H1 (cell line): Measurements from ENCODE around the gene CC2D2A. TPM values are rescaled to one million over a fixed set of nuclear protein-coding genes. Genes with fewer than 3 reads are reported as not detected.
A peak's percentile ranks its signal among the peaks of the same experiment; 100 is the strongest.

Experiments used
- CTCF ChIA-PET: fragments of 300-600 bp; sonication (Branson Sonifier 250); formaldehyde crosslinking; loops from one replicate; lab custom pipeline; 2021; ENCODE audit not compliant: partially characterized antibody; lab: Charles Lee
- POLR2A ChIA-PET: fragments of 300-600 bp; sonication (Branson Sonifier 250); formaldehyde crosslinking; loops from one replicate; lab custom pipeline; 2021; ENCODE audit warnings: inconsistent platforms; ENCODE audit not compliant: partially characterized antibody; lab: Charles Lee
- DNase-seq, 2 experiments: peaks; one replicate each; pipeline versions ENCODE4 v3.0.0 to v3.0.0-alpha.2; 2010 to 2022; ENCODE audit warnings: low spot score in 2 of 2, low read depth in 1 of 2, mixed read lengths in 1 of 2
- FAIRE-seq: peaks from 2 replicates; lab custom pipeline; 2011; peaks lifted over from hg19 to GRCh38; lab: Jason Lieb, UNC
- H2AFZ ChIP-seq: 2 replicates; pipeline ENCODE4 v1.8.1; 2012; ENCODE audit warnings: low read length, inconsistent platforms
- H2AK5ac ChIP-seq: 2 replicates; pipeline ENCODE4 v1.6.1; 2013; ENCODE audit warnings: low read depth, low read length
- H2BK120ac ChIP-seq: replicated peaks from 2 replicates; pipeline ENCODE3; 2013; ENCODE audit warnings: low read depth, low read length, inconsistent platforms
- H2BK12ac ChIP-seq: 2 replicates; pipeline ENCODE4 v1.6.1; 2013; ENCODE audit warnings: low read depth, low read length
- H2BK15ac ChIP-seq: 2 replicates; pipeline ENCODE4 v1.6.1; 2013; ENCODE audit warnings: low read length
- H2BK20ac ChIP-seq: 2 replicates; pipeline ENCODE4 v1.6.1; 2013; ENCODE audit warnings: low read length
- H2BK5ac ChIP-seq: 2 replicates; pipeline ENCODE4 v1.6.1; 2013; ENCODE audit warnings: low read depth, low read length
- H3K14ac ChIP-seq: 2 replicates; pipeline ENCODE4 v1.6.1; 2013; ENCODE audit warnings: inconsistent platforms; ENCODE audit not compliant: insufficient read length
- H3K18ac ChIP-seq: 2 replicates; pipeline ENCODE4 v1.6.1; 2013; ENCODE audit warnings: low read length; ENCODE audit errors: extremely low read depth
- H3K23ac ChIP-seq: 2 replicates; pipeline ENCODE4 v1.6.1; 2013; ENCODE audit warnings: inconsistent platforms; ENCODE audit not compliant: insufficient read length
- H3K23me2 ChIP-seq: 2 replicates; pipeline ENCODE4 v1.6.1; 2013; ENCODE audit warnings: low read depth, low read length
- H3K27ac ChIP-seq: 2 replicates; pipeline ENCODE4 v1.6.1; 2011; ENCODE audit warnings: low read depth, low read length, inconsistent platforms
- H3K27me3 ChIP-seq, 4 experiments: replicated peaks in 1 of 4; 1 replicate in 1 of 4; 2 replicates in 3 of 4; pipeline versions ENCODE4 v1.6.1 to v1.8.1; 2011 to 2013; ENCODE audit warnings: low read length in 3 of 4, mild to moderate bottlenecking in 3 of 4, inconsistent platforms in 2 of 4, mixed read lengths in 2 of 4, moderate library complexity in 1 of 4; ENCODE audit not compliant: control insufficient read depth in 3 of 4, insufficient read depth in 3 of 4; ENCODE audit errors: extremely low read depth in 1 of 4
- H3K36me3 ChIP-seq, 4 experiments: 2 replicates each; pipeline versions ENCODE4 v1.6.1 to v1.8.1; 2011 to 2013; ENCODE audit warnings: mild to moderate bottlenecking in 4 of 4, low read length in 3 of 4, moderate library complexity in 2 of 4, control low read depth in 1 of 4, inconsistent platforms in 1 of 4; ENCODE audit not compliant: insufficient read depth in 4 of 4, control insufficient read depth in 2 of 4
- H3K4ac ChIP-seq: replicated peaks from 2 replicates; pipeline ENCODE3; 2013; ENCODE audit warnings: low read length, low read depth, mixed read lengths, inconsistent platforms; ENCODE audit not compliant: insufficient read length
- H3K4me1 ChIP-seq, 4 experiments: replicated peaks in 1 of 4; 1 replicate in 1 of 4; 2 replicates in 3 of 4; pipeline versions ENCODE4 v1.6.1 to v1.8.1; 2011 to 2013; ENCODE audit warnings: low read length in 3 of 4, inconsistent platforms in 2 of 4, mixed read lengths in 1 of 4; ENCODE audit not compliant: insufficient read depth in 4 of 4, control insufficient read depth in 3 of 4
- H3K4me2 ChIP-seq, 2 experiments: 2 replicates each; pipeline versions ENCODE4 v1.6.1 to v1.8.1; 2011 to 2013; ENCODE audit warnings: low read depth in 2 of 2, low read length in 2 of 2, control low read depth in 1 of 2, inconsistent platforms in 1 of 2, mild to moderate bottlenecking in 1 of 2; ENCODE audit not compliant: insufficient read depth in 1 of 2
- H3K4me3 ChIP-seq, 4 experiments: fragments of 200-600, 300-600 bp in 1 of 4; sonication (generic), shearing (Covaris generic), sonication (Bioruptor Twin) in 1 of 4; 2 replicates each; pipeline versions ENCODE4 v1.5.1 to v1.8.1; 2011 to 2016; ENCODE audit warnings: low read length in 4 of 4, low read depth in 3 of 4, control low read depth in 2 of 4, inconsistent platforms in 2 of 4, mild to moderate bottlenecking in 2 of 4, mixed read lengths in 1 of 4, moderate library complexity in 1 of 4; ENCODE audit not compliant: insufficient read depth in 2 of 4; ENCODE audit errors: extremely low read depth in 1 of 4
- H3K56ac ChIP-seq: replicated peaks from 2 replicates; pipeline ENCODE3; 2013; ENCODE audit warnings: low read depth, mild to moderate bottlenecking, mixed read lengths, low read length, inconsistent platforms; ENCODE audit not compliant: insufficient read length
- H3K79me1 ChIP-seq: 2 replicates; pipeline ENCODE4 v1.6.1; 2013; ENCODE audit warnings: low read depth, low read length, control low read depth
- H3K79me2 ChIP-seq, 2 experiments: 2 replicates each; pipeline versions ENCODE4 v1.6.1 to v1.8.1; 2012 to 2013; ENCODE audit warnings: low read length in 2 of 2, mild to moderate bottlenecking in 2 of 2, inconsistent platforms in 1 of 2; ENCODE audit not compliant: insufficient read depth in 2 of 2, control insufficient read depth in 1 of 2
- H3K9ac ChIP-seq, 4 experiments: replicated peaks in 1 of 4; 1 replicate in 1 of 4; 2 replicates in 3 of 4; pipeline versions ENCODE4 v1.6.1 to v1.8.1; 2011 to 2013; ENCODE audit warnings: low read depth in 3 of 4, low read length in 3 of 4, control low read depth in 2 of 4, mild to moderate bottlenecking in 2 of 4, moderate library complexity in 2 of 4, inconsistent platforms in 1 of 4; ENCODE audit errors: extremely low read depth in 1 of 4
- H3K9me3 ChIP-seq, 2 experiments: 2 replicates each; pipeline versions ENCODE4 v1.6.1 to v1.8.1; 2012 to 2013; ENCODE audit warnings: mild to moderate bottlenecking in 2 of 2, moderate library complexity in 2 of 2, control low read depth in 1 of 2, inconsistent platforms in 1 of 2, low read depth in 1 of 2, low read length in 1 of 2, mixed read lengths in 1 of 2; ENCODE audit not compliant: insufficient read depth in 2 of 2
- H4K20me1 ChIP-seq, 2 experiments: replicated peaks in 1 of 2; 2 replicates each; pipeline versions ENCODE3 to v1.8.1; 2011 to 2013; ENCODE audit warnings: inconsistent platforms in 2 of 2, low read length in 2 of 2, mild to moderate bottlenecking in 1 of 2; ENCODE audit not compliant: insufficient read depth in 2 of 2, control insufficient read depth in 1 of 2
- H4K5ac ChIP-seq: 2 replicates; pipeline ENCODE4 v1.6.1; 2013; ENCODE audit warnings: low read length, low read depth, mixed read lengths, inconsistent platforms; ENCODE audit not compliant: insufficient read length
- H4K8ac ChIP-seq: 2 replicates; pipeline ENCODE4 v1.8.0; 2013; ENCODE audit warnings: mild to moderate bottlenecking, moderate library complexity, low read length, inconsistent platforms; ENCODE audit not compliant: insufficient read depth; ENCODE audit errors: extremely low read depth
- H4K91ac ChIP-seq: replicated peaks from 2 replicates; pipeline ENCODE3; 2013; ENCODE audit warnings: low read length, mixed read lengths, inconsistent platforms; ENCODE audit not compliant: insufficient read length
- CBX8 ChIP-seq: fragments of 300-800, 300-1000 bp; sonication (generic); IDR thresholded peaks from 2 replicates; pipeline ENCODE4 v1.7.1; 2016; ENCODE audit warnings: low read depth, low read length, borderline replicate concordance
- EGR1 ChIP-seq: IDR thresholded peaks from 2 replicates; pipeline ENCODE4 v1.6.1; 2011; ENCODE audit warnings: low read depth, low read length, borderline replicate concordance
- SAP30 ChIP-seq: fragments of 300-600 bp; sonication (generic); IDR thresholded peaks from 2 replicates; pipeline ENCODE4 v1.7.1; 2012; ENCODE audit warnings: low read length, moderate library complexity, mild to moderate bottlenecking, inconsistent platforms; ENCODE audit not compliant: insufficient read depth, insufficient replicate concordance
- SIN3A ChIP-seq, 2 experiments: IDR thresholded peaks in 1 of 2; conservative IDR thresholded peaks in 1 of 2; 2 replicates each; pipeline ENCODE4 v1.6.1; 2011 to 2012; ENCODE audit warnings: low read length in 2 of 2, improper control_type of control experiment in 1 of 2, low read depth in 1 of 2, mild to moderate bottlenecking in 1 of 2
- TCF12 ChIP-seq: IDR thresholded peaks from 2 replicates; pipeline ENCODE4 v1.6.1; 2011; ENCODE audit warnings: low read depth, mild to moderate bottlenecking, low read length
- WGBS, 2 experiments: shearing (Covaris generic) in 1 of 2; methylation state at CpG; one replicate each; pipeline versions ENCODE4 v1.1.6 to v1.1.7; 2013 to 2015; ENCODE audit warnings: low lambda C conversion rate in 2 of 2, mixed read lengths in 2 of 2, inconsistent platforms in 1 of 2, low coverage in 1 of 2, missing lambda C conversion rate in 1 of 2; ENCODE audit not compliant: insufficient replicate concordance in 2 of 2, insufficient coverage in 1 of 2, insufficient read length in 1 of 2; ENCODE audit errors: extremely low coverage in 1 of 2, missing lambda C conversion rate in 1 of 2; 5-methylcytosine and 5-hydroxymethylcytosine counted together
- polyA plus RNA-seq, 7 experiments: library from polyadenylated mRNA; depleted of rRNA in 3 of 7; stranded (reverse) in 5 of 7; unstranded in 2 of 7; fragments of >200 nt in 5 of 7; fragments of 200-250 nt in 2 of 7; gene quantifications; 1 replicate in 5 of 7; 2 replicates in 1 of 7; 4 replicates in 1 of 7; pipeline versions ENCODE4 v1.2.1 to v1.2.3, GENCODE V29; 2011 to 2013; ENCODE audit warnings: missing spikeins in 2 of 7, mixed read lengths in 2 of 7
- total RNA-seq: library from RNA; stranded (reverse); fragmentation: NEBNext Ultra II Directional; extraction: Animal tissue kit (Norgen Biotek cat#: 25700); gene quantifications from 2 replicates; pipeline ENCODE4 v1.2.1, GENCODE V29; 2021

Gene CC2D2A
- total and polyA plus RNA-seq, 2 of the 8 experiments (the other 6 are each of a cell fraction or from before 2014, with no cell fraction given) = 11.0 to 12.2 TPM

- DNase-seq = no peak
- Histone ChIP-seq H2BK15ac (no peak overlapping the region), H2BK120ac (no peak overlapping the region)
- TF ChIP-seq TCF12 = no peak
- no peak for TF ChIP-seq CBX8
- no peak for TF ChIP-seq SAP30
- no peak for TF ChIP-seq SIN3A (conservative IDR thresholded peaks at IDR 0.05 in 1 of 2, IDR thresholded peaks at IDR 0.05 in 1 of 2; ENCODE audit: low read depth in 1 of 2, low read length in 2 of 2)
- TF ChIP-seq EGR1 = no peak
- TF ChIP-seq, all 59 proteins: peak for 0
- Histone ChIP-seq H3K18ac (no peak overlapping the region), H3K27me3 (no peaks in the 10 kb centered on the region), H4K5ac (no peak overlapping the region), H3K23ac (peak overlapping the region; percentile 87), H3K4me2 (no peak overlapping the region), H3K23me2 (no peaks in the 10 kb centered on the region), H3K36me3 (no peaks in the 10 kb centered on the region), H2BK20ac (no peak overlapping the region), H4K91ac (no peak overlapping the region), H2BK5ac (no peak overlapping the region), H3K9me3 (no peaks in the 10 kb centered on the region), H2AFZ (no peak overlapping the region), H3K14ac (no peak overlapping the region), H4K8ac (no peak overlapping the region), H3K9ac (no peak overlapping the region), H3K4me1 (no peaks in the 10 kb centered on the region), H3K79me1 (no peaks in the 10 kb centered on the region), H2AK5ac (no peak overlapping the region), H3K4me3 (no peak overlapping the region), H2BK12ac (no peak overlapping the region), H3K56ac (no peak overlapping the region), H3K4ac (no peak overlapping the region), H4K20me1 (no peaks in the 10 kb centered on the region), H3K27ac (no peak overlapping the region), H3K79me2 (no peaks in the 10 kb centered on the region)
- CTCF ChIA-PET = interaction anchor here (0.9 to 1.4 kb wide), 2 partner anchors 21 to 40 kb away, joined by 3 to 4 read pairs; no protein-coding TSS in a partner anchor
- WGBS, 2 experiments = 82% methylated on average over 2 of the region's 2 CpGs; no CpG with 5 or more reads in 1 of the 2 experiments
- POLR2A ChIA-PET = interaction anchor here (0.8 kb wide), 1 partner anchor 204 kb away, joined by 3 read pairs; no protein-coding TSS in a partner anchor
- FAIRE-seq = no peak
Measured at GRCh38 chr4:15436513-15436912, 33.2 kb upstream of the CC2D2A start.
